Testis (tissue), 2 donors: ENCODE results near the gene SLMAP.

Experiments used
- POLR2A ChIP-seq: fragments of 450-650 bp; IDR thresholded peaks from one replicate; pipeline ENCODE4 v1.6.1; 2017; ENCODE audit warnings: antibody characterized with exemption, mild to moderate bottlenecking, moderate library complexity
- TF ChIP-seq, protein P1 (sequence below), 3 experiments: fragments of 450-650 bp in 2 of 3; fragments of 200-600 bp in 1 of 3; sonication (generic) in 1 of 3; IDR thresholded peaks; one replicate each; pipeline ENCODE4 v1.5.1; 2016 to 2019; ENCODE audit warnings: antibody characterized with exemption in 3 of 3, mild to moderate bottlenecking in 2 of 3, moderate library complexity in 1 of 3

DNA sequence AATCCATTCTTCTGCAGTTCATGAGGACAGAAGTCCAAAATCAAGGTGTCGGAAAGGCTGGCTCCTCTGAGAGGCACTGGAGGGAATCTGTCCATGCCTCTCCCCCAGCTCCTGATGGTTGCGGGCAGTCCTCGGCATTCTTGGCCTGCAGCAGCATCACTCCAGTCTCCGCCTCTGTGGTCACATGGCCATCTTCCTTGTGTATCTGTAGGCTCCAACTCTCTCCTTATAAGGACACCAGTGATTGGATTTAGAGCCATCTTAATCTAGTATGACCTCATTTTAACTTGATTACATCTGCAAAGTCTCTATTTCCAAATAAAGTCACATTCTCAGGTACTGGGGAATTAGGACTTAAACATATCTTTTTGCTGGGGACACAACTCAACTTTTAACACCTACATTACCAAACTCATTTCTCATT, 196.1 kb downstream of the SLMAP start:
- TF ChIP-seq POLR2A = no peak
- TF ChIP-seq, protein P1, sequence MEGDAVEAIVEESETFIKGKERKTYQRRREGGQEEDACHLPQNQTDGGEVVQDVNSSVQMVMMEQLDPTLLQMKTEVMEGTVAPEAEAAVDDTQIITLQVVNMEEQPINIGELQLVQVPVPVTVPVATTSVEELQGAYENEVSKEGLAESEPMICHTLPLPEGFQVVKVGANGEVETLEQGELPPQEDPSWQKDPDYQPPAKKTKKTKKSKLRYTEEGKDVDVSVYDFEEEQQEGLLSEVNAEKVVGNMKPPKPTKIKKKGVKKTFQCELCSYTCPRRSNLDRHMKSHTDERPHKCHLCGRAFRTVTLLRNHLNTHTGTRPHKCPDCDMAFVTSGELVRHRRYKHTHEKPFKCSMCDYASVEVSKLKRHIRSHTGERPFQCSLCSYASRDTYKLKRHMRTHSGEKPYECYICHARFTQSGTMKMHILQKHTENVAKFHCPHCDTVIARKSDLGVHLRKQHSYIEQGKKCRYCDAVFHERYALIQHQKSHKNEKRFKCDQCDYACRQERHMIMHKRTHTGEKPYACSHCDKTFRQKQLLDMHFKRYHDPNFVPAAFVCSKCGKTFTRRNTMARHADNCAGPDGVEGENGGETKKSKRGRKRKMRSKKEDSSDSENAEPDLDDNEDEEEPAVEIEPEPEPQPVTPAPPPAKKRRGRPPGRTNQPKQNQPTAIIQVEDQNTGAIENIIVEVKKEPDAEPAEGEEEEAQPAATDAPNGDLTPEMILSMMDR (IDR thresholded peaks at IDR 0.05) = no peak
